Measurements from ENCODE around the gene GLMP.

GRCh38 chr1:156293098-156293434 lies 2.4 kb downstream of the GLMP start:
- TF ChIP-seq POLR2AphosphoS5 (IDR thresholded peaks at IDR 0.05; ENCODE audit: low read depth, low read length) (no peak), POLR2A (IDR thresholded peaks at IDR 0.05; ENCODE audit: low read depth, low read length) (no peak), TAF1 (IDR thresholded peaks at IDR 0.05; ENCODE audit: borderline replicate concordance, low read depth, low read length) (no peak)
